Measurements from ENCODE around the gene SNRNP35. TPM values are rescaled to one million over a fixed set of nuclear protein-coding genes. Genes with fewer than 3 reads are reported as not detected.

The SNRNP35 gene
- total RNA-seq, 1 donor from 2014 or later = 23.3 TPM

DNA sequence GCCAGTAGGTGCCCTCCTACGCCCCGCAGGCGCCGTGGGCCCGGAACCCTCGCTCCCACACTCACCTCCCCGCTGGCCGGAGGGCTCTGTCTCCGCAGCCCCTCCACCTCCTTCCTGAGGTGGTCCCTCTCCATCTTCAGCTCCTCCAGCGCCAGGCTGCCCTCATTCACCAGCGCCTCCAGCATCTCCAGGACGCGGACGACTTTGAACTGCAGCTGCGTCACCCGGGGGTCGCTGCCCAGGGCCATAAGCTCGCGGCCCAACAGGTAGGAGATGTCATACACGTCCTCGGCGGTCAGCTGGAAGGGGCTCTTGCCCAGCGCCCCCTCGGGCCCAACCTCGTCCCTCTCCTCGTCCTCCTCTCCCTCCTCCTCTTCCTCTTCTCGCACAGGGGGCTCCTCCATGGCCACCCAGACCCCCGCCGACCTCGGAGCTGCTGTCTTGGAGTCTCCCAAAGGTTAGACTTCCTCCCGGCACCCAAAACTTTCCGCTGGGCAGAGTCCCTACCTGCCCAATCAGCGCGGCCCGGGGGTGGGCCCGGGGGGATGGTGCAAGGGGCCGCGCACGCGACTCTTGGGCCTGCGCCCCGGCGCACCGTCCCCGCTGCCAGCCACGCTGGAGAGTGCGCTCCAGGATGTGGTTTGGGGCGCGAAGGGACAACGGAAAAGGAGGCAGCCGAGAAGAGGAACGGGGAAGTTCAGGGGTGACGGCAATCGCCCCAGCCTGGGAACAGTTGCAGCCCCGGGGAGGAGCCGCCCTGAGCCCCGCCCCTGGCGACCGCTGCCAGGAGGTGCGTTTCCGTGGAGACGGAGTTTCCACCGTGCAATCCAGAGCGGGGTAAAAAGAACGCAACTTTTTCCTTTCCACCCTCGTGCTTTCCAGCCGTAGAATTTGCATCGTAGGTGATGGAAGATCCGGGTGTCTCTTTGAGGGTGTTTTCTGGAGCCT, 21.6 kb upstream of the SNRNP35 start, which contains the start of gene RILPL2:
Gene RILPL2, minus strand, starts transcription at position 668 of the 948 bp plus-strand sequence. Its CDS starts 264 bp downstream, at position 404.
- peaks cover under 1% of the 10 kb centered on the region for H3K36me3 ChIP-seq
- peak; percentile 96 for DNase-seq
- TF ChIP-seq, protein P1, sequence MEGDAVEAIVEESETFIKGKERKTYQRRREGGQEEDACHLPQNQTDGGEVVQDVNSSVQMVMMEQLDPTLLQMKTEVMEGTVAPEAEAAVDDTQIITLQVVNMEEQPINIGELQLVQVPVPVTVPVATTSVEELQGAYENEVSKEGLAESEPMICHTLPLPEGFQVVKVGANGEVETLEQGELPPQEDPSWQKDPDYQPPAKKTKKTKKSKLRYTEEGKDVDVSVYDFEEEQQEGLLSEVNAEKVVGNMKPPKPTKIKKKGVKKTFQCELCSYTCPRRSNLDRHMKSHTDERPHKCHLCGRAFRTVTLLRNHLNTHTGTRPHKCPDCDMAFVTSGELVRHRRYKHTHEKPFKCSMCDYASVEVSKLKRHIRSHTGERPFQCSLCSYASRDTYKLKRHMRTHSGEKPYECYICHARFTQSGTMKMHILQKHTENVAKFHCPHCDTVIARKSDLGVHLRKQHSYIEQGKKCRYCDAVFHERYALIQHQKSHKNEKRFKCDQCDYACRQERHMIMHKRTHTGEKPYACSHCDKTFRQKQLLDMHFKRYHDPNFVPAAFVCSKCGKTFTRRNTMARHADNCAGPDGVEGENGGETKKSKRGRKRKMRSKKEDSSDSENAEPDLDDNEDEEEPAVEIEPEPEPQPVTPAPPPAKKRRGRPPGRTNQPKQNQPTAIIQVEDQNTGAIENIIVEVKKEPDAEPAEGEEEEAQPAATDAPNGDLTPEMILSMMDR (IDR thresholded peaks at IDR 0.05) = no peak
- no peaks in the 10 kb centered on the region for H3K27me3 ChIP-seq (ENCODE audit: low read depth)
- peak within 1 kb of the TSS; percentile 96 for H3K4me3 ChIP-seq
- H3K27ac ChIP-seq = peak within 1 kb of the TSS; percentile 93
- peak; percentile 96 to 97 for ATAC-seq
- peaks cover 46% of the 10 kb centered on the region for H3K4me1 ChIP-seq
- H3K9me3 ChIP-seq = no peaks in the 10 kb centered on the region
- intact Hi-C loops (cut with DNase I) = no loop called here

DNA sequence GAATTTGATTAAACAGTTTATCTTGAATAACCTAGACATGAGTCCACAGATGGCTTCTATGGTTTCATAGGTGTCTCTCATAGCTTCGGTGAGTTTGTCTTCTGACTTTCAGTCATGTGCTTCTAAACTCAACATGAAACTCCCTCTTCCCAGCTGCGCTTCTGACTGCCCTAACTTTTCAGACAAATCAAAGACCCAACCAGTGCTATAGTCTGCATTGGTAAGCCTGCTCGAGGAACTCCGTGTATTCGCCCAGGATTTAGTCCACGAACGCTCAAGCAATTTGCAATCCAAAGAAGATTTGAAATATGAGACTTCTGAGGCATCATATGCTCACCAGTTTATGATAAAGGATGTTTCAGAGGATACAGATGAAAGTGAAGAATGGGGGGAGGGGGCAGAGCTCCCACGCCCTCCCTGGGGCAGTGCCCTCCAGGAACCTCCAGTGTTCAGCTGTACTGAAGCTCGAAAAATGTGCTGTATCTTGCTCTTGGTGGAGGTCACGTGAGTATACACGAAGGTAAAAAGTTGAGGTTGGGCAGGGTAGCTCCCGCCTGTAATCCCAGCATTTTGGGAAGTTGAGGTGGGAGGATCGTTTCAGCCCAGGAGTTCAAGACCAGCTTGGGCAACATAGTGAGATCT, 16.3 kb upstream of the SNRNP35 start:
- no peak for DNase-seq
- Histone ChIP-seq H3K27ac (no peak overlapping the region), H3K4me1 (peaks cover 38% of the 10 kb centered on the region), H3K9me3 (no peaks in the 10 kb centered on the region), H3K36me3 (no peaks in the 10 kb centered on the region), H3K4me3 (no peak overlapping the region), H3K27me3 (ENCODE audit: low read depth) (no peaks in the 10 kb centered on the region)
- ATAC-seq = no peak
- intact Hi-C loops (cut with DNase I) = no loop called here
- TF ChIP-seq, protein P1 (IDR thresholded peaks at IDR 0.05) = no peak

- TF ChIP-seq, protein P1 (IDR thresholded peaks at IDR 0.05) = no peak
- Histone ChIP-seq H3K9me3 (no peaks in the 10 kb centered on the region), H3K36me3 (no peaks in the 10 kb centered on the region), H3K4me3 (no peak overlapping the region), H3K27me3 (ENCODE audit: low read depth) (no peaks in the 10 kb centered on the region), H3K27ac (no peak overlapping the region), H3K4me1 (peaks cover 39% of the 10 kb centered on the region)
- no peak for DNase-seq
- no peak for ATAC-seq
- intact Hi-C loops (cut with DNase I) = no loop called here
These were observed 15.2 kb upstream of the SNRNP35 start for GRCh38 chr12:123442774-123443173.

DNA sequence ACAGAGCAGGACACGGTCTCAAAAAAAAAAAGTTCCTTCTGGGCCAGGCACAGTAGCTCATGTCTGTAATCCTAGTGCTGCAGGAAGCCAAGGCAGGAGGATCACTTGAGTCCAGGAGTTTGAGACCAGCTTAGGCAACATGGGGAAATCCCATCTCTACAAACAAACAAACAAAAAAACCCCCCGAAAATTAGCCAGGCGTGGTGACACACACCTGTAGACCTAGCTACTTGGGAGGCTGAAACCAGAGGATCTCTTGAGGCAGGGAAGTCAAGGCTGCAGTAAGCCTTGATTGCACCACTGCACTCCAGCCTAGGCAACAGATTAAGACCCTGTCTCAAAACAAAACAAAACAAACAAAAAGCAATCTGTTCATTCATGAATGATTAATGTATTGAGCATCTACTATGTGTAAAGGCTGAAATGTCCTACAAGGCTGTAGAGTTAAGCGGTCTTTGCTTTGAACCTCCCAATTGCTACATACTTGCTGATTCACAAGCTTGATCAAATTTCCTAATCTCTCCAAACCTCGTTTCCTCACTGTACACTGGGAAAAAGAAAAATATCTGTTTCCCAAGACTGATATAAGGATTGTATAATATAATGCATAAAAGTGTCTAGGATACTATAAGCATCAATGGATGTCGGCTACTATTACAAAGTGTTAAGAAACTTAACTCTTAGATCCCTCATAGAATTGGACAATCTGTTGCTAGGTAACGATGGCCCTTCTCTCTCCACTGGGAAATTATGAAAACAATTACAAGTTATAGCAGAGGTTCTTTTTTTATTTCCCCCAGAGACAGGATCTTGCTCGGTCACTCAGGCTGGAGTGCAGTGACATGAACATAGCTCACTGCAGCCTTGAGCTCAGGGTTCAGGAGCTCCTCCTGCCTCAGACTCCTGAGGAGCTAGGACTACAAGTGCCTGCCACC, 13.6 kb upstream of the SNRNP35 start:
- H3K27me3 ChIP-seq (ENCODE audit: low read depth) = no peaks in the 10 kb centered on the region
- no peak for DNase-seq
- H3K27ac ChIP-seq = peak overlapping the region; percentile 85
- no peaks in the 10 kb centered on the region for H3K36me3 ChIP-seq
- TF ChIP-seq, protein P1 (IDR thresholded peaks at IDR 0.05) = no peak
- ATAC-seq = no peak
- peaks cover 50% of the 10 kb centered on the region for H3K4me1 ChIP-seq
- no peaks in the 10 kb centered on the region for H3K9me3 ChIP-seq
- no peak overlapping the region for H3K4me3 ChIP-seq
- intact Hi-C loops (cut with DNase I) = no loop called here

Data from lower lobe of right lung (tissue), 2 donors.